NK-92 treated with Interleukin-12 subunit alpha and Interleukin-12 subunit beta, amount 100 ng/mL, for 24 hours (cell line): ENCODE data around the gene ZMYND8.

ENCODE experiments used
- DNase-seq: peaks from one replicate; lab custom pipeline; 2025; lab: John Stamatoyannopoulos, UW

Gene ZMYND8

GRCh38 chr20:47353692-47354463, 2.6 kb downstream of the ZMYND8 start:
- DNase-seq = no peak

- DNase-seq = no peak
Observed at GRCh38 chr20:47353239-47353691, 3.2 kb downstream of the ZMYND8 start.

GRCh38 chr20:47352332-47353238, 3.9 kb downstream of the ZMYND8 start:
- no peak for DNase-seq

- no peak for DNase-seq
Observed at GRCh38 chr20:47351643-47352331, 4.7 kb downstream of the ZMYND8 start.

- no peak for DNase-seq
Observed at GRCh38 chr20:47350691-47351545, 5.6 kb downstream of the ZMYND8 start.

- no peak for DNase-seq
Observed at GRCh38 chr20:47350181-47350550, 6.3 kb downstream of the ZMYND8 start.

- DNase-seq = no peak
Observed at GRCh38 chr20:47349365-47350180, 6.9 kb downstream of the ZMYND8 start.

- no peak for DNase-seq
Observed at GRCh38 chr20:47348539-47349142, 7.9 kb downstream of the ZMYND8 start.

GRCh38 chr20:47347661-47348435, 8.7 kb downstream of the ZMYND8 start:
- DNase-seq = no peak

- DNase-seq = no peak
Observed at GRCh38 chr20:47346172-47346571, 10.3 kb downstream of the ZMYND8 start.

- DNase-seq = no peak
Observed at GRCh38 chr20:47345214-47345613, 11.3 kb downstream of the ZMYND8 start.

- DNase-seq = no peak
Observed at GRCh38 chr20:47343007-47343472, 13.5 kb downstream of the ZMYND8 start.

- DNase-seq = no peak
Observed at GRCh38 chr20:47338131-47338628, 18.3 kb downstream of the ZMYND8 start.

GRCh38 chr20:47337413-47337812, 19.1 kb downstream of the ZMYND8 start:
- no peak for DNase-seq

GRCh38 chr20:47336129-47336754, 20.3 kb downstream of the ZMYND8 start:
- no peak for DNase-seq

- DNase-seq = no peak
Observed at GRCh38 chr20:47335251-47336128, 21.0 kb downstream of the ZMYND8 start.

GRCh38 chr20:47334022-47334551, 22.4 kb downstream of the ZMYND8 start:
- DNase-seq = no peak
